Measurements from ENCODE around the gene RANBP17.

DNA sequence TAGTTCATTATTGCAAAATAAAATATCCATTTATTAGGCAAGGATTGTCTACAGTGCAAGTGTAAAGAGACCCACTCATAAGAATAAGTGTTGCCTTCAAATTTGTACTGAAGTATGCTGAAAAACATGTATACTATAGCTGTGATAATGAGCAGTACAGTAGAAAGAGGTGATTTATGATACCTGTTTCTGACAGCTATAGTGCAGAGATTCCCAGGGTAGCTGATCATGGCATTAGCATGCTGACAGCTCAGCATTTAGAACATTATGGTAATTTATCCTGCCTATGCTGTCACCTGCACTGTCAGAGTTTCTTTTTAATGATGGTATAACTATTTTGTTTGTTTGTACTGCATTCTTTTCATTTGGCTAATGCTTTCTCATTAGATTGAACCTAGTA, 269.7 kb downstream of the RANBP17 start:
- TF ChIP-seq EP300 (IDR thresholded peaks at IDR 0.05): no peak
- no peak for TF ChIP-seq POLR2AphosphoS5 (IDR thresholded peaks at IDR 0.05)
